Measurements from ENCODE around the gene CWH43. TPM values are rescaled to one million over a fixed set of nuclear protein-coding genes. Genes with fewer than 3 reads are reported as not detected.
"Not testable (repeated sequence)": the region's sequence is repeated elsewhere in the genome, so short reads cannot be mapped to it uniquely, and the experiment has no call there.

CWH43 gene
- total RNA-seq, 1 experiment from 2014 or later, result not detected

- DNase-seq (ENCODE audit: low read depth), result not testable (repeated sequence)
Measured at GRCh38 chr4:49097071-49097470, 111.0 kb downstream of the CWH43 start.

- not testable (repeated sequence) for DNase-seq (ENCODE audit: low read depth)
Measured at GRCh38 chr4:49097505-49097904, 111.4 kb downstream of the CWH43 start.

DNA sequence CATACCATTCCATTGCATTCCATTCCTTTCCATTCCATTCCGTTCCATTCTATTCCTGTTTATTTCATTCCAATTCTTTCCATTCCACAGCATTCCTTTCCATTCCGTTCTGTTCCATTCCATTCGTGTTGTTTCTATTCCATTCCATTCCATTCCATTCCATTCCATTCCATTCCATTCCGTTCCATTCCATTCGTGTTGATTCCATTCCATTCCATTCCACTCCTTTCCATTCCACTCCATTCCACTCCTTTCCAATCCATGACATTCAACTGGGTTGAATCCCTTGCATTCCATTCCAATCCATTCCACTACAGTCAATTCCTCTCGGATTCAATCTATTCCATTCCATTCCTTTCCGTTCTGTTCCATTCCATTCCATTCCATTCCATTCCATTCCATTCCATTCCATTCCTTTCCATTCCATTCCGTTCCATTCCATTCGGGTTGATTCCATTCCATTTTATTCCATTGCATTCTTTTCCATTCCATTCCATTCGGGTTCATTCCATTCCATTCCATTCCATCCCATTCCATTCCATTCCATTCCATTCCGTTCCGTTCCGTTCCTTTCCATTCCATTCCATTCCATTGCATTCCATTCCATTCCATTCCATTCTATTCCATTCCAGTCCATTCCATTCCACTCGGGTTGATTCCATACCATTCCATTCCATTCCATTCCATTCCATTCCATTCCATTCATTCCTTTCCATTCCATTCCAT, 112.1 kb downstream of the CWH43 start:
- DNase-seq (ENCODE audit: low read depth), result not testable (repeated sequence)

DNA sequence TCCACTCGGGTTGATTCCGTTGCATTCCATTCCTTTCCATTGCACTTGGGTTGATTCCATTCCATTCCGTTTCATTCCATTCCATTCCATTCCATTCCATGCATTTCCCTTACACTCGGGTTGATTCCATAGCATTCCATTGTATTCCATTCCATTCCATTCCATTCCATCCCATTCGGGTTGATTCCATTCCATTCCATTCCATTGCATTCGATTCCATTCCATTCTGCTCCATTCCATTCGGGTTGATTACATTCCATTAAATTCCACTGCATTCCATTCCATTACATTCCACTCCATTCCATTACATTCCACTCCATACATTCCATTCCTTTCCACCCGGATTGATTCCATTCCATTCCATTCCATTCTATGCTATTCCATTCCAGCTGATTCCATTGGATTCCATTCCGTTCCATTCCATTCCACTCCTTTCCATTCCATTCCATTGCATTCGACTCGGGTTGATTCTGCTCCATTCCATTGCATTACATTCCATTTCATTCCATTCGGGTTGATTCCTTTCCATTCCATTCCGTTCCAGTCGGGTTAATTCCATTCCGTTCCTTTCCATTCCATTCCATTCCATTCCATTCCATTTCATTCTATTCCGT, 113.9 kb downstream of the CWH43 start:
- DNase-seq (ENCODE audit: low read depth), result not testable (repeated sequence)

DNA sequence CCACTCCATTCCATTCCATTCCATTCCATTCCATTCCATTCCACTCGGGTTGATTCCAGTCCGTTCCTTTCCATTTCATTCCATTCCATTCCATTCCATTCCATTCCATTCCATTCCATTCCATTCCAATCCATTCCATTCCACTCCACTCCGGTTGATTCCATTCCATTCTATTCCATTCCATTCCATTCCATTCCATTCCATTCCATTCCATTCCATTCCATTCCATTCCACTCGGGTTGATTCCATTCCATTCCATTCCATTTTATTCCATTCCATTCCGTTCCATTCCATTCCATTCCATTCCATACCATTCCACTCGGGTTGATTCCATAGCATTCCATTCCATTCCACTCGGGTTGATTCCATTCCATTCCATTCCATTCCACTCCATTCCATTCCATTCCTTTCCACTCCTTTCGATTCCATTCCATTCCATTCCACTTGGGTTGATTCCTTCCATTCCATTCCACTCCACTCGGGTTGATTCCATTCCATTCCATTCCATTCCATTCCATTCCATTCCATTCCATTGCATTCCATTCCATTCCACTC, 116.3 kb downstream of the CWH43 start:
- peak; percentile 10 for DNase-seq (ENCODE audit: low read depth)

GRCh38 chr4:49103436-49104136, 117.5 kb downstream of the CWH43 start:
- not testable (repeated sequence) for DNase-seq (ENCODE audit: low read depth)

- DNase-seq (ENCODE audit: low read depth), result peak; percentile 4
Measured at GRCh38 chr4:49104231-49104930, 118.3 kb downstream of the CWH43 start.

GRCh38 chr4:49105248-49105904, 119.3 kb downstream of the CWH43 start:
- not testable (repeated sequence) for DNase-seq (ENCODE audit: low read depth)

GRCh38 chr4:49107262-49107661, 121.2 kb downstream of the CWH43 start:
- peak; percentile 57 for DNase-seq (ENCODE audit: low read depth)

- not testable (repeated sequence) for DNase-seq (ENCODE audit: low read depth)
Measured at GRCh38 chr4:49108183-49108978, 122.3 kb downstream of the CWH43 start.

GRCh38 chr4:49109567-49110166, 123.6 kb downstream of the CWH43 start:
- DNase-seq (ENCODE audit: low read depth), result not testable (repeated sequence)

- not testable (repeated sequence) for DNase-seq (ENCODE audit: low read depth)
Measured at GRCh38 chr4:49110579-49110978, 124.5 kb downstream of the CWH43 start.

Other genes starting within 250 kb of the CWH43 start
- 46.7 and 70.4 TPM in 2 replicates for gene FRYL, start 206.0 kb upstream of the CWH43 start, total RNA-seq (2014; rRNA removed; shearing (Covaris generic))
- gene OCIAD1, start 155.2 kb upstream of the CWH43 start, total RNA-seq (2014; rRNA removed; shearing (Covaris generic)), result 165 and 173 TPM in 2 replicates
- gene OCIAD2, start 79.5 kb upstream of the CWH43 start, total RNA-seq (2014; rRNA removed; shearing (Covaris generic)), result 74.6 and 98.3 TPM in 2 replicates